HFFc6 (cell line): Measurements from ENCODE around the gene ASB16. TPM values are rescaled to one million over a fixed set of nuclear protein-coding genes. Genes with fewer than 3 reads are reported as not detected.

Experiments used
- DNase-seq: peaks from one replicate; pipeline ENCODE4 v3.0.0-alpha.2; 2018
- H3K27ac Mint-ChIP-seq: 2 replicates; pipeline ENCODE4 v1.8.0; 2020; ENCODE audit warnings: mild to moderate bottlenecking, mixed read lengths
- H3K27me3 Mint-ChIP-seq: 2 replicates; pipeline ENCODE4 v1.8.0; 2021; ENCODE audit warnings: mild to moderate bottlenecking, moderate library complexity, mixed read lengths; ENCODE audit not compliant: insufficient read depth
- H3K36me3 Mint-ChIP-seq: 2 replicates; pipeline ENCODE4 v1.8.0; 2021; ENCODE audit warnings: low read depth, mixed read lengths
- H3K4me1 Mint-ChIP-seq: 2 replicates; pipeline ENCODE4 v1.8.0; 2020; ENCODE audit warnings: low read depth, mixed read lengths
- H3K4me3 Mint-ChIP-seq: 2 replicates; pipeline ENCODE4 v1.8.0; 2020; ENCODE audit warnings: mild to moderate bottlenecking, moderate library complexity, mixed read lengths
- H3K9me3 Mint-ChIP-seq: 2 replicates; pipeline ENCODE4 v1.8.0; 2020; ENCODE audit warnings: mild to moderate bottlenecking, mixed read lengths
- total RNA-seq, 6 experiments: library from RNA; stranded (reverse); fragmentation: NEBNext Ultra II Directional; extraction: Animal tissue kit (Norgen Biotek cat#: 25700); gene quantifications; 2 replicates in 1 of 6; 3 replicates in 5 of 6; pipeline ENCODE4 v1.2.3, GENCODE V29; 2021
- TF ChIP-seq, protein P1 (sequence below): fragments of 200-600 bp; sonication (generic); IDR thresholded peaks from 2 replicates; pipeline ENCODE4 v1.5.0; 2021; ENCODE audit warnings: antibody characterized with exemption, mild to moderate bottlenecking

Gene ASB16
- total RNA-seq, 6 experiments from 2014 or later: 0.18 to 0.48 (median 0.29) TPM; not detected in 3

DNA sequence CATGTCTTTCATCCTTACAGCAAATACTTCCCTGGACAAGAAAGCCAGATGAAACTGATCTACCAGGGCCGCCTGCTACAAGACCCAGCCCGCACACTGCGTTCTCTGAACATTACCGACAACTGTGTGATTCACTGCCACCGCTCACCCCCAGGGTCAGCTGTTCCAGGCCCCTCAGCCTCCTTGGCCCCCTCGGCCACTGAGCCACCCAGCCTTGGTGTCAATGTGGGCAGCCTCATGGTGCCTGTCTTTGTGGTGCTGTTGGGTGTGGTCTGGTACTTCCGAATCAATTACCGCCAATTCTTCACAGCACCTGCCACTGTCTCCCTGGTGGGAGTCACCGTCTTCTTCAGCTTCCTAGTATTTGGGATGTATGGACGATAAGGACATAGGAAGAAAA, 20.0 kb downstream of the ASB16 start:
- Mint-ChIP-seq H3K27me3 (peaks cover 4% of the 10 kb centered on the region), H3K9me3 (no peaks in the 10 kb centered on the region), H3K4me3 (no peak overlapping the region), H3K27ac (0 out of 2 replicates have a peak overlapping the region, but pooled peaks have one; percentile 6), H3K36me3 (peaks cover 39% of the 10 kb centered on the region), H3K4me1 (peaks cover 27% of the 10 kb centered on the region)
- TF ChIP-seq, protein P1, sequence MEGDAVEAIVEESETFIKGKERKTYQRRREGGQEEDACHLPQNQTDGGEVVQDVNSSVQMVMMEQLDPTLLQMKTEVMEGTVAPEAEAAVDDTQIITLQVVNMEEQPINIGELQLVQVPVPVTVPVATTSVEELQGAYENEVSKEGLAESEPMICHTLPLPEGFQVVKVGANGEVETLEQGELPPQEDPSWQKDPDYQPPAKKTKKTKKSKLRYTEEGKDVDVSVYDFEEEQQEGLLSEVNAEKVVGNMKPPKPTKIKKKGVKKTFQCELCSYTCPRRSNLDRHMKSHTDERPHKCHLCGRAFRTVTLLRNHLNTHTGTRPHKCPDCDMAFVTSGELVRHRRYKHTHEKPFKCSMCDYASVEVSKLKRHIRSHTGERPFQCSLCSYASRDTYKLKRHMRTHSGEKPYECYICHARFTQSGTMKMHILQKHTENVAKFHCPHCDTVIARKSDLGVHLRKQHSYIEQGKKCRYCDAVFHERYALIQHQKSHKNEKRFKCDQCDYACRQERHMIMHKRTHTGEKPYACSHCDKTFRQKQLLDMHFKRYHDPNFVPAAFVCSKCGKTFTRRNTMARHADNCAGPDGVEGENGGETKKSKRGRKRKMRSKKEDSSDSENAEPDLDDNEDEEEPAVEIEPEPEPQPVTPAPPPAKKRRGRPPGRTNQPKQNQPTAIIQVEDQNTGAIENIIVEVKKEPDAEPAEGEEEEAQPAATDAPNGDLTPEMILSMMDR: no peak
- no peak for DNase-seq

DNA sequence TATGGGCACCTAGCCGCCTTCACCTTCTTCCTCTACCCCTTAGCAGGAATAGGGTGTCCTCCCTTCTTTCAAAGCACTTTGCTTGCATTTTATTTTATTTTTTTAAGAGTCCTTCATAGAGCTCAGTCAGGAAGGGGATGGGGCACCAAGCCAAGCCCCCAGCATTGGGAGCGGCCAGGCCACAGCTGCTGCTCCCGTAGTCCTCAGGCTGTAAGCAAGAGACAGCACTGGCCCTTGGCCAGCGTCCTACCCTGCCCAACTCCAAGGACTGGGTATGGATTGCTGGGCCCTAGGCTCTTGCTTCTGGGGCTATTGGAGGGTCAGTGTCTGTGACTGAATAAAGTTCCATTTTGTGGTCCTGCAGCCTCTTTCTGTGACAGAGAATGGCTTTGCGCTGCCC, 20.9 kb downstream of the ASB16 start:
- Mint-ChIP-seq H3K27me3 (peaks cover 4% of the 10 kb centered on the region), H3K27ac (0 out of 2 replicates have a peak overlapping the region, but pooled peaks have one; percentile 5), H3K9me3 (no peaks in the 10 kb centered on the region), H3K4me3 (no peak overlapping the region), H3K4me1 (peaks cover 20% of the 10 kb centered on the region), H3K36me3 (peaks cover 39% of the 10 kb centered on the region)
- TF ChIP-seq, protein P1: no peak
- no peak for DNase-seq

DNA sequence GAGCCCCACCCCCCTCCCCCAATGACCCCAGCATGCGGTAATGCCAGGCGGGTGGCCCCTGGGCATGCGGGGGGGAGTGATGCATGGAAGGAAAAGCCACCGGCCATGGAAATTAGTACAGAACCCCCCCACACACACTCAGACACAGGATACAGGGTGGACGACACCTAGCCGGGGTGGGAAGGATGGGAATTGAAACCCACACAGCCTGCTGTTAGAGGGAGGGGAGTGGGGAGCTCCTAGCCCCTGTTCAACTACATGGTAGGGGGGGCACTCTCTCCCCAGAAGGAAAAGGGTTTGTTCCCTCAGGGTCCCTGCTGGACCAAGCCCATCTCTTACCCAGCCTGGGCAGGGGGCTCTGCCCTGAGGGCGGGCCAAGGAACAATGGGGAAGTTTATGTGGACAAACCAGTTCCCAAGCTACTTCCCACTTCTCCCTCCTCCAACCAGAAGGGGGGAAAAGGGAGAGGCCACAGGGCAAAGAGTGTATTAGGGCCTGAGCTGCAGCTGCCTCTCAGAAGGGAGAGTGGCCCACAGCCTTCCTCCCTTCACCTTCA, 21.5 kb downstream of the ASB16 start:
- H3K4me3 Mint-ChIP-seq: no peak overlapping the region
- no peak overlapping the region for H3K27ac Mint-ChIP-seq
- TF ChIP-seq, protein P1: no peak
- peaks cover 2% of the 10 kb centered on the region for H3K27me3 Mint-ChIP-seq
- DNase-seq: no peak
- peaks cover 23% of the 10 kb centered on the region for H3K4me1 Mint-ChIP-seq
- peaks cover 38% of the 10 kb centered on the region for H3K36me3 Mint-ChIP-seq
- H3K9me3 Mint-ChIP-seq: no peaks in the 10 kb centered on the region

DNA sequence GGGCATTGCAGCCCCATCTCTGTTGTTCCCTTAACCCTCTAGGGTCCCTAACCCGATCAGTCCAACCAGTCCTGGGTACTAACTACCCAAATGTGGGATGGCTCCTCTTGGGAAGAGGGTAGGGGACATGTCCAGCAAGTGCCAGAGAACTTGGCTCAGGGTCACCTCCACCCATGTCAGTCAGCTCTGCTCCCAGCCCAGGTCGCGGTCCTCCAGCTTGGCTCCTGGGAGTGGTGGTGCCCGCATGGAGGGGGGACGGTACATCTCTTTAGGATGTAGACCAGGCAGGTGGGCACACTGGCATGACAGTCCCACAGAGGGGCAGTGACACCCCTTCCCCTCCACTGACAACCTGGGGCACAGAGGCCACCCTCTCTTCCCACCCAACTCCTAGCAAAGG, 22.2 kb downstream of the ASB16 start:
- Mint-ChIP-seq H3K27ac (peak overlapping the region; percentile 51), H3K9me3 (no peaks in the 10 kb centered on the region), H3K36me3 (peaks cover 36% of the 10 kb centered on the region), H3K4me1 (peaks cover 26% of the 10 kb centered on the region), H3K27me3 (no peaks in the 10 kb centered on the region; the same call in 1 of the 2 replicates), H3K4me3 (no peak overlapping the region)
- TF ChIP-seq, protein P1: no peak
- no peak for DNase-seq

DNA sequence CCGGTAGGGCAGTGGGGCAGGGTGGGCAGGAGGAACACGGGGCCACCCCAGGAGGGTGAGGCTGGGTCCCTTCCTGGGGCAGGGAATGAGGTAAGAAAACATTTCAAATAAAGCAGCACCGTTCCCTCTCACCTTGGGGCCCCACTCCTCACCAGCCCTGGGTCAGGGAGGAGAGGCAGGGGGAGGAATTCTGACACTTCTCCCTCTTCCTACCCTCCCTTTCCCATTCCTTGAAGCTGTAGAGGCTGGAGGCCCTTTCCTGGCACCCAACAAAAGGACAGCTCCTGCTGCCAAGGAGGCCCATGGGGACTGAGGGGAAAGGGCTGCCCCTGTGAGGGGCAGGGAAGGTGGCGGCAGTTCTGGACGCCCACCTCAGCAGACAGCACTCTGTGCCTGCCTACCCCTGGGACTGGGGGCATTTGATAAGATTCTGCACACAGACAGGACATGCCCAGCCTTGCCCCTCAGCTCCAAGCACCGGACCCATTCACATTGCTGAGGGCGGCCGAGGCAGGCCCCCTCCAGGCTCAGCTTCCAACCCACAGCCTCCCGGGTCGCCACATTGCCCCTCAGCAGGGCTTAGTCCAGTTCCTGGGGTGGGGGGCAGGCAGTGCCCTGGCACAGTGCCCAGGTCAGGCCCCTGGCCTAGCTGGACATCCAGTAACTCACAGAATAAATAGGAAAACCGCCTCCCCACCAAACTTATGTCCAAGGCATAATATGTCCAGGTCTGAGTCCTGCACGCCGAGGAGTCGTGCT, 23.0 kb downstream of the ASB16 start:
- DNase-seq: no peak
- H3K4me1 Mint-ChIP-seq: peaks cover 25% of the 10 kb centered on the region
- peaks cover 37% of the 10 kb centered on the region for H3K36me3 Mint-ChIP-seq
- H3K27ac Mint-ChIP-seq: peak overlapping the region; percentile 51
- H3K4me3 Mint-ChIP-seq: no peak overlapping the region
- TF ChIP-seq, protein P1: no peak
- H3K27me3 Mint-ChIP-seq: no peaks in the 10 kb centered on the region; the same call in 1 of the 2 replicates
- H3K9me3 Mint-ChIP-seq: no peaks in the 10 kb centered on the region
